Measurements from ENCODE around the gene MDM1. TPM values are rescaled to one million over a fixed set of nuclear protein-coding genes. Genes with fewer than 3 reads are reported as not detected.

The MDM1 gene
- total RNA-seq, 1 experiment from 2014 or later = 22.9 TPM

- Histone ChIP-seq H3K27ac (peak overlapping the region; percentile 0; the same call in 1 of the 2 replicates), H3K4me3 (peak overlapping the region; percentile 53), H3K36me3 (no peaks in the 10 kb centered on the region), H3K9me3 (replicated peaks) (no peaks in the 10 kb centered on the region), H3K27me3 (no peaks in the 10 kb centered on the region), H3K4me1 (no peaks in the 10 kb centered on the region)
- DNase-seq = peak; percentile 82 to 87
Observed at GRCh38 chr12:68364893-68365725, 32.9 kb upstream of the MDM1 start.

- peaks cover 2% of the 10 kb centered on the region; the same call in 1 of the 2 replicates for H3K4me1 ChIP-seq
- no peak for DNase-seq
- no peaks in the 10 kb centered on the region for H3K27me3 ChIP-seq
- no peaks in the 10 kb centered on the region for H3K36me3 ChIP-seq
- H3K27ac ChIP-seq = no peak overlapping the region
- H3K4me3 ChIP-seq = no peak overlapping the region
- H3K9me3 ChIP-seq (replicated peaks) = no peaks in the 10 kb centered on the region
Observed at GRCh38 chr12:68364328-68364727, 32.2 kb upstream of the MDM1 start.

GRCh38 chr12:68361953-68362352, 29.8 kb upstream of the MDM1 start:
- Histone ChIP-seq H3K27me3 (no peaks in the 10 kb centered on the region), H3K36me3 (no peaks in the 10 kb centered on the region), H3K4me1 (peaks cover 9% of the 10 kb centered on the region; the same call in 1 of the 2 replicates), H3K4me3 (no peak overlapping the region), H3K27ac (no peak overlapping the region), H3K9me3 (replicated peaks) (no peaks in the 10 kb centered on the region)
- DNase-seq = no peak

- H3K4me1 ChIP-seq = peaks cover 9% of the 10 kb centered on the region; the same call in 1 of the 2 replicates
- no peak overlapping the region for H3K4me3 ChIP-seq
- no peaks in the 10 kb centered on the region for H3K9me3 ChIP-seq (replicated peaks)
- H3K27me3 ChIP-seq = no peaks in the 10 kb centered on the region
- H3K27ac ChIP-seq = no peak overlapping the region
- no peak for DNase-seq
- no peaks in the 10 kb centered on the region for H3K36me3 ChIP-seq
Observed at GRCh38 chr12:68359674-68360073, 27.5 kb upstream of the MDM1 start.

GRCh38 chr12:68358532-68359485, 26.6 kb upstream of the MDM1 start:
- DNase-seq = peak; percentile 42 to 76
- H3K36me3 ChIP-seq = no peaks in the 10 kb centered on the region
- no peak overlapping the region for H3K27ac ChIP-seq
- H3K4me3 ChIP-seq = peak overlapping the region; percentile 9; the same call in 1 of the 2 replicates
- peaks cover 9% of the 10 kb centered on the region; the same call in 1 of the 2 replicates for H3K4me1 ChIP-seq
- H3K27me3 ChIP-seq = no peaks in the 10 kb centered on the region
- no peaks in the 10 kb centered on the region for H3K9me3 ChIP-seq (replicated peaks)

- H3K4me1 ChIP-seq = peaks cover 11% of the 10 kb centered on the region; the same call in 1 of the 2 replicates
- DNase-seq = no peak
- H3K9me3 ChIP-seq (replicated peaks) = no peaks in the 10 kb centered on the region
- no peaks in the 10 kb centered on the region for H3K27me3 ChIP-seq
- H3K36me3 ChIP-seq = no peaks in the 10 kb centered on the region
- H3K4me3 ChIP-seq = no peak overlapping the region
- H3K27ac ChIP-seq = no peak overlapping the region
Observed at GRCh38 chr12:68356986-68357385, 24.8 kb upstream of the MDM1 start.

- peaks cover 15% of the 10 kb centered on the region; the same call in 1 of the 2 replicates for H3K4me1 ChIP-seq
- no peaks in the 10 kb centered on the region for H3K27me3 ChIP-seq
- H3K27ac ChIP-seq = no peak overlapping the region
- H3K36me3 ChIP-seq = no peaks in the 10 kb centered on the region
- no peak overlapping the region for H3K4me3 ChIP-seq
- H3K9me3 ChIP-seq (replicated peaks) = no peaks in the 10 kb centered on the region
- DNase-seq = no peak
Observed at GRCh38 chr12:68356060-68356695, 24.0 kb upstream of the MDM1 start.

- Histone ChIP-seq H3K4me3 (no peak overlapping the region), H3K27ac (no peak overlapping the region), H3K4me1 (peaks cover 22% of the 10 kb centered on the region), H3K9me3 (replicated peaks) (no peaks in the 10 kb centered on the region), H3K27me3 (no peaks in the 10 kb centered on the region), H3K36me3 (no peaks in the 10 kb centered on the region)
- no peak for DNase-seq
Observed at GRCh38 chr12:68354977-68355541, 22.9 kb upstream of the MDM1 start.

- Histone ChIP-seq H3K27me3 (no peaks in the 10 kb centered on the region), H3K27ac (no peak overlapping the region), H3K9me3 (replicated peaks) (no peaks in the 10 kb centered on the region), H3K36me3 (no peaks in the 10 kb centered on the region), H3K4me1 (peaks cover 24% of the 10 kb centered on the region), H3K4me3 (no peak overlapping the region)
- DNase-seq = no peak
Observed at GRCh38 chr12:68352067-68352466, 19.9 kb upstream of the MDM1 start.

GRCh38 chr12:68350753-68351152, 18.6 kb upstream of the MDM1 start:
- H3K27ac ChIP-seq = no peak overlapping the region

GRCh38 chr12:68349921-68350606, 17.9 kb upstream of the MDM1 start:
- peak in 1 of 2 experiments; percentile 42 for DNase-seq
- peaks cover 24% of the 10 kb centered on the region for H3K4me1 ChIP-seq
- H3K27me3 ChIP-seq = no peaks in the 10 kb centered on the region

More at GRCh38 chr12:68350753-68351152, 18.6 kb upstream of the MDM1 start:
- DNase-seq = no peak
- H3K9me3 ChIP-seq (replicated peaks) = no peaks in the 10 kb centered on the region
- no peak overlapping the region for H3K4me3 ChIP-seq
- H3K4me1 ChIP-seq = peaks cover 24% of the 10 kb centered on the region
- no peaks in the 10 kb centered on the region for H3K27me3 ChIP-seq
- no peaks in the 10 kb centered on the region for H3K36me3 ChIP-seq

GRCh38 chr12:68349220-68349621, 17.1 kb upstream of the MDM1 start:
- no peaks in the 10 kb centered on the region for H3K9me3 ChIP-seq (replicated peaks)
- no peak overlapping the region for H3K27ac ChIP-seq

More at GRCh38 chr12:68349921-68350606, 17.9 kb upstream of the MDM1 start:
- Histone ChIP-seq H3K4me3 (no peak overlapping the region), H3K36me3 (no peaks in the 10 kb centered on the region), H3K27ac (no peak overlapping the region), H3K9me3 (replicated peaks) (no peaks in the 10 kb centered on the region)

GRCh38 chr12:68348419-68348818, 16.3 kb upstream of the MDM1 start:
- Histone ChIP-seq H3K4me3 (no peak overlapping the region), H3K27ac (no peak overlapping the region), H3K9me3 (replicated peaks) (no peaks in the 10 kb centered on the region), H3K4me1 (peaks cover 26% of the 10 kb centered on the region), H3K36me3 (no peaks in the 10 kb centered on the region), H3K27me3 (no peaks in the 10 kb centered on the region)
- DNase-seq = no peak

More at GRCh38 chr12:68349220-68349621, 17.1 kb upstream of the MDM1 start:
- no peaks in the 10 kb centered on the region for H3K36me3 ChIP-seq
- H3K4me1 ChIP-seq = peaks cover 24% of the 10 kb centered on the region
- no peaks in the 10 kb centered on the region for H3K27me3 ChIP-seq
- DNase-seq = peak in 1 of 2 experiments; percentile 36
- H3K4me3 ChIP-seq = no peak overlapping the region
